ENCODE measurements around the gene CSRP1. TPM values are rescaled to one million over a fixed set of nuclear protein-coding genes. Genes with fewer than 3 reads are reported as not detected.
A peak's percentile ranks its signal among the peaks of the same experiment; 100 is the strongest.
"Not testable (repeated sequence)": the region's sequence is repeated elsewhere in the genome, so short reads cannot be mapped to it uniquely, and the experiment has no call there.

CSRP1 gene
- total RNA-seq, 2 experiments from 2014 or later = 46.4 to 89.8 TPM

DNA sequence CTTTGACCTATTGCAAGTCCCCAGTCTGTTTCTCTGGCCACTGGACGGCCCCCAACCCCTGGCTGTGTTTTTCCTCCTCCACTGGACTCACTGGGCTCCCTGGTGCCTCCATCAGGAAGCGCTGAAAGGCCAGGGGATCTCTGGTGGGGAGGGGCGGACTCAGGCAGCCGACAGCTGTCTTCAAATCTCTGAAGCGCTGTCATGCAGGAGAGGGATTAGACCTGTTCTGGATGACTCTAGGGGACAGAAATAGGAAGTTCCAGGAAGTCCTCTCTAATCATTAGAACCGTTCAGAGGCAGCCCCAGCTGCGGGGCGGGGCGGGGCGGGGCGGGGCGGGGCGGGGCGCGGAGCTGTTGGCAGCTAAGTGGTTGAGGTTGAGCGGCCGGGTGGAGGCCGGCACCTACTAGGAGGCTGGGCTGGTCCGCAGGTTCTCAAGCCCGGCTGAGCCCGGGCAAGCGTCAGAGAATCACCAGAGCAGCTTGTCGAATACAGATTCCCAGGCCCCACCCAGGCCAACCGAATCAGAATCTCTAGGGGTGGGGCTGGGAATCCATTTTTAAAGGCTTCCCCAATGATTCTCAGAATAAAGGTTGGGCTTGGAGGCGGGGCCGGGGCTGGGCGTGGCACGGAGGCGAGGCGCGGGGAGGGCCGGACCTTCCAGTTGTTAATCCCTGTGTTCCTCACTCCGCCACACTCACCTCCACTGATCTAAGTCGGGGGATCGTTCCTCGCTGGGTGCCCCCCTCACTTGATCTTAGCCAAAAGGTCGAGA is 26.5 kb downstream of the CSRP1 start:
- no TSS peak for BruUV-seq (replicated peaks)
- H3K9me3 ChIP-seq (ENCODE audit: low read length) = no peaks in the 10 kb centered on the region
- peaks cover 13% of the 10 kb centered on the region; the same call in 1 of the 2 replicates for H3K36me3 ChIP-seq (ENCODE audit: insufficient read depth, low read length)
- intact Hi-C loops (cut with micrococcal nuclease; ENCODE audit: unreplicated experiment) = loop anchor here (1.0 kb wide), 1 partner anchor 45 kb away; no protein-coding TSS in a partner anchor
- H3K9me2 ChIP-seq (ENCODE audit: insufficient read depth, low read length) = no peaks in the 10 kb centered on the region
- H3K27ac ChIP-seq (ENCODE audit: low read depth, low read length, poor library complexity, severe bottlenecking) = no peak overlapping the region
- no peaks in the 10 kb centered on the region for H3K79me2 ChIP-seq (ENCODE audit: insufficient read depth, low read depth, low read length)
- peak overlapping the region; percentile 79; the same call in 1 of the 2 replicates for H2AFZ ChIP-seq (ENCODE audit: low read length)
- no peak for TF ChIP-seq EZH2phosphoT487 (IDR thresholded peaks at IDR 0.05; ENCODE audit: borderline replicate concordance, low read depth, low read length)
- TF ChIP-seq, protein P1, sequence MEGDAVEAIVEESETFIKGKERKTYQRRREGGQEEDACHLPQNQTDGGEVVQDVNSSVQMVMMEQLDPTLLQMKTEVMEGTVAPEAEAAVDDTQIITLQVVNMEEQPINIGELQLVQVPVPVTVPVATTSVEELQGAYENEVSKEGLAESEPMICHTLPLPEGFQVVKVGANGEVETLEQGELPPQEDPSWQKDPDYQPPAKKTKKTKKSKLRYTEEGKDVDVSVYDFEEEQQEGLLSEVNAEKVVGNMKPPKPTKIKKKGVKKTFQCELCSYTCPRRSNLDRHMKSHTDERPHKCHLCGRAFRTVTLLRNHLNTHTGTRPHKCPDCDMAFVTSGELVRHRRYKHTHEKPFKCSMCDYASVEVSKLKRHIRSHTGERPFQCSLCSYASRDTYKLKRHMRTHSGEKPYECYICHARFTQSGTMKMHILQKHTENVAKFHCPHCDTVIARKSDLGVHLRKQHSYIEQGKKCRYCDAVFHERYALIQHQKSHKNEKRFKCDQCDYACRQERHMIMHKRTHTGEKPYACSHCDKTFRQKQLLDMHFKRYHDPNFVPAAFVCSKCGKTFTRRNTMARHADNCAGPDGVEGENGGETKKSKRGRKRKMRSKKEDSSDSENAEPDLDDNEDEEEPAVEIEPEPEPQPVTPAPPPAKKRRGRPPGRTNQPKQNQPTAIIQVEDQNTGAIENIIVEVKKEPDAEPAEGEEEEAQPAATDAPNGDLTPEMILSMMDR (conservative IDR thresholded peaks at IDR 0.05; ENCODE audit: low read length) = no peak
- POLR2A ChIA-PET = interaction anchor here (0.6 to 4.6 kb wide), 6 partner anchors 8 to 339 kb away, joined by 3 to 39 read pairs (median 4); no protein-coding TSS in a partner anchor
- peak overlapping the region; percentile 72 for H3K4me2 ChIP-seq (ENCODE audit: low read length)
- H3K4me1 ChIP-seq (ENCODE audit: insufficient read depth, low read length, poor library complexity, severe bottlenecking) = peaks cover 32% of the 10 kb centered on the region
- peak; percentile 79 for DNase-seq (ENCODE audit: low spot score)
- CTCF ChIA-PET (ENCODE audit: unreplicated experiment) = interaction anchor here (0.6 to 5.1 kb wide), 6 partner anchors 22 to 303 kb away, joined by 3 to 82 read pairs (median 8); partner anchors contain the start of gene CSRP1
- peak overlapping the region; percentile 55 for H3K4me3 ChIP-seq (ENCODE audit: low read depth, low read length, poor library complexity, severe bottlenecking)
- no peaks in the 10 kb centered on the region for H4K20me1 ChIP-seq (ENCODE audit: insufficient read depth, low read length)

DNA sequence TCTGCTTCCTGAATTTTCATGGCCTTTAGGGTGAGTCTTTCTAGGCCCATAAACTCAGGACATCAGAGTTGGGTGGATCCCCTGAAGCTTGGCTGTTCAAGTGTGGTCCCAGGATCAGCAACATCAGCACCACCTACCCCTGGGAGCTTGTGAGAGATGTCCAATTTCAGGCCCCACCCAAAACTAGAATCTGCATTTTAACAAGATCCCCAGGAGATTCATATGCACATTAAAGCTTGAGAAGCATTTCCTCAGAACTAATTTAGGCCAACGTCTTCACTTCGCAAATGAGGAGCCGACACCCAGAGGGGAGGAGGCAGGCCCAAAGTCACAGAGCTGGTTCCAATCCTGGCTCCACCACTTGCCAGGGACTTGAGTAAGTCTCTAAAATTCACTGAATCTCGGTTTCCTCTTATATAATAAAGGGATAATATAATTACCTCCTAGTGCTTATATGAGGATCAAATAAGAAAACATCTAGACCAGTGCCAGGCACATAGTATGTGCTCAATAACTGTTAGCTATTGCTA is 27.7 kb downstream of the CSRP1 start:
- Histone ChIP-seq H3K9me3 (ENCODE audit: low read length) (no peaks in the 10 kb centered on the region), H3K9me2 (ENCODE audit: insufficient read depth, low read length) (no peaks in the 10 kb centered on the region), H3K4me1 (ENCODE audit: insufficient read depth, low read length, poor library complexity, severe bottlenecking) (peaks cover 32% of the 10 kb centered on the region), H3K4me2 (ENCODE audit: low read length) (no peak overlapping the region), H4K20me1 (ENCODE audit: insufficient read depth, low read length) (no peaks in the 10 kb centered on the region), H3K36me3 (ENCODE audit: insufficient read depth, low read length) (peaks cover 1% of the 10 kb centered on the region; the same call in 1 of the 2 replicates), H3K27ac (ENCODE audit: low read depth, low read length, poor library complexity, severe bottlenecking) (no peak overlapping the region), H3K79me2 (ENCODE audit: insufficient read depth, low read depth, low read length) (no peaks in the 10 kb centered on the region), H3K4me3 (ENCODE audit: low read depth, low read length, poor library complexity, severe bottlenecking) (no peak overlapping the region), H2AFZ (ENCODE audit: low read length) (no peak overlapping the region)
- TF ChIP-seq, protein P1 (conservative IDR thresholded peaks at IDR 0.05; ENCODE audit: low read length) = no peak
- no peak for TF ChIP-seq EZH2phosphoT487 (IDR thresholded peaks at IDR 0.05; ENCODE audit: borderline replicate concordance, low read depth, low read length)
- BruUV-seq (replicated peaks) = no TSS peak
- no peak for DNase-seq (ENCODE audit: low spot score)
- CTCF ChIA-PET (ENCODE audit: unreplicated experiment) = interaction anchor here (0.5 to 5.1 kb wide), 4 partner anchors 22 to 219 kb away, joined by 3 to 82 read pairs (median 3); no protein-coding TSS in a partner anchor
- POLR2A ChIA-PET = interaction anchor here (1.0 to 4.6 kb wide), 2 partner anchors 31 to 33 kb away, joined by 4 to 39 read pairs; no protein-coding TSS in a partner anchor
- intact Hi-C loops (cut with micrococcal nuclease; ENCODE audit: unreplicated experiment) = no loop called here

GRCh38 chr1:201478666-201479065 is 28.3 kb downstream of the CSRP1 start:
- DNase-seq (ENCODE audit: low spot score); H3K4me2 ChIP-seq (ENCODE audit: low read length); H3K36me3 ChIP-seq (ENCODE audit: insufficient read depth, low read length); H3K79me2 ChIP-seq (ENCODE audit: insufficient read depth, low read depth, low read length); H4K20me1 ChIP-seq (ENCODE audit: insufficient read depth, low read length); intact Hi-C loops (cut with micrococcal nuclease; ENCODE audit: unreplicated experiment); H3K9me3 ChIP-seq (ENCODE audit: low read length); BruUV-seq (replicated peaks); H2AFZ ChIP-seq (ENCODE audit: low read length); H3K4me3 ChIP-seq (ENCODE audit: low read depth, low read length, poor library complexity, severe bottlenecking); H3K9me2 ChIP-seq (ENCODE audit: insufficient read depth, low read length); H3K27ac ChIP-seq (ENCODE audit: low read depth, low read length, poor library complexity, severe bottlenecking): not testable (repeated sequence)
- CTCF ChIA-PET (ENCODE audit: unreplicated experiment) = interaction anchor here (0.5 to 5.1 kb wide), 3 partner anchors 31 to 219 kb away, joined by 3 to 82 read pairs (median 3); no protein-coding TSS in a partner anchor
- peaks cover 32% of the 10 kb centered on the region for H3K4me1 ChIP-seq (ENCODE audit: insufficient read depth, low read length, poor library complexity, severe bottlenecking)
- POLR2A ChIA-PET = interaction anchor here (1.0 kb wide), 1 partner anchor 31 kb away, joined by 4 read pairs; no protein-coding TSS in a partner anchor
